WTC11 (cell line): Measurements from ENCODE around the gene TPBGL. TPM values are rescaled to one million over a fixed set of nuclear protein-coding genes. Genes with fewer than 3 reads are reported as not detected.

ENCODE experiments used
- ATF2 ChIP-seq: sonication (generic); formaldehyde crosslinking; IDR thresholded peaks from 2 replicates; pipeline ENCODE4 v1.8.1; 2022; ENCODE audit warnings: low read depth, missing genetic modification reagents, borderline replicate concordance
- CBFB ChIP-seq: sonication (generic); formaldehyde crosslinking; IDR thresholded peaks from 2 replicates; pipeline ENCODE4 v1.8.1; 2022; ENCODE audit warnings: mild to moderate bottlenecking, low read depth, missing genetic modification reagents
- CREB1 ChIP-seq: sonication (generic); formaldehyde crosslinking; IDR thresholded peaks from 2 replicates; pipeline ENCODE4 v1.8.0; 2023; ENCODE audit warnings: mild to moderate bottlenecking, missing genetic modification reagents
- E2F1 ChIP-seq: sonication (generic); formaldehyde crosslinking; IDR thresholded peaks from 2 replicates; pipeline ENCODE4 v1.8.0; 2022; ENCODE audit warnings: mild to moderate bottlenecking, missing genetic modification reagents
- HMGA2 ChIP-seq: fragments of 250-450 bp; sonication (Bioruptor Pico); IDR thresholded peaks from 2 replicates; pipeline ENCODE4 v1.4.0; 2021; ENCODE audit warnings: mild to moderate bottlenecking, moderate library complexity
- MYBL2 ChIP-seq: sonication (generic); formaldehyde crosslinking; IDR thresholded peaks from 2 replicates; pipeline ENCODE4 v1.8.1; 2023; ENCODE audit warnings: mild to moderate bottlenecking, moderate library complexity, missing genetic modification reagents
- NFE2L1 ChIP-seq: sonication (generic); formaldehyde crosslinking; IDR thresholded peaks from 2 replicates; pipeline ENCODE4 v1.8.1; 2023; ENCODE audit warnings: missing genetic modification reagents
- PREB ChIP-seq: sonication (generic); formaldehyde crosslinking; IDR thresholded peaks from 2 replicates; pipeline ENCODE4 v1.8.1; 2022; ENCODE audit warnings: mild to moderate bottlenecking, missing genetic modification reagents, moderate library complexity, borderline replicate concordance
- RORB ChIP-seq: fragments of 250-450 bp; sonication (Bioruptor Pico); IDR thresholded peaks from 2 replicates; pipeline ENCODE4 v1.9.0; 2021; ENCODE audit warnings: mild to moderate bottlenecking
- SMAD4 ChIP-seq: sonication (generic); formaldehyde crosslinking; IDR thresholded peaks from 2 replicates; pipeline ENCODE4 v1.8.0; 2022; ENCODE audit warnings: mild to moderate bottlenecking, missing genetic modification reagents
- SP1 ChIP-seq: sonication (generic); formaldehyde crosslinking; conservative IDR thresholded peaks from 2 replicates; pipeline ENCODE4 v1.8.1; 2022; ENCODE audit warnings: missing genetic modification reagents
- TEAD1 ChIP-seq: sonication (generic); formaldehyde crosslinking; IDR thresholded peaks from 2 replicates; pipeline ENCODE4 v1.8.0; 2022; ENCODE audit warnings: mild to moderate bottlenecking, missing genetic modification reagents
- ZNF219 ChIP-seq: sonication (generic); formaldehyde crosslinking; IDR thresholded peaks from 2 replicates; pipeline ENCODE4 v1.8.0; 2023; ENCODE audit warnings: missing genetic modification reagents, mild to moderate bottlenecking, borderline replicate concordance
- ZNF263 ChIP-seq: sonication (generic); formaldehyde crosslinking; IDR thresholded peaks from 2 replicates; pipeline ENCODE4 v1.8.1; 2022; ENCODE audit warnings: low read depth, mild to moderate bottlenecking, moderate library complexity, missing genetic modification reagents
- ZNF423 ChIP-seq: fragments of 250-450 bp; sonication (Bioruptor Pico); IDR thresholded peaks from 2 replicates; pipeline ENCODE4 v2.1.2; 2022; ENCODE audit warnings: mild to moderate bottlenecking, moderate library complexity
- total RNA-seq: library from RNA; stranded (reverse); gene quantifications from 3 replicates; pipeline ENCODE4 v1.2.3, GENCODE V29; 2021
- TF ChIP-seq, protein P1 (sequence below): sonication (generic); formaldehyde crosslinking; conservative IDR thresholded peaks from 2 replicates; pipeline ENCODE4 v1.8.1; 2023; ENCODE audit warnings: mild to moderate bottlenecking, low read depth, missing genetic modification reagents, moderate library complexity
- TF ChIP-seq, protein P2 (sequence below): sonication (generic); formaldehyde crosslinking; IDR thresholded peaks from 2 replicates; pipeline ENCODE4 v1.8.1; 2023; ENCODE audit warnings: mild to moderate bottlenecking, missing genetic modification reagents
- TF ChIP-seq, protein P3 (sequence below): sonication (generic); formaldehyde crosslinking; IDR thresholded peaks from 2 replicates; pipeline ENCODE4 v1.8.0; 2023; ENCODE audit warnings: missing genetic modification reagents, mild to moderate bottlenecking, borderline replicate concordance
- TF ChIP-seq, protein P4 (sequence below): sonication (generic); formaldehyde crosslinking; IDR thresholded peaks from 2 replicates; pipeline ENCODE4 v1.8.0; 2023; ENCODE audit warnings: mild to moderate bottlenecking, missing genetic modification reagents
- TF ChIP-seq, protein P5 (sequence below): fragments of 250-450 bp; sonication (Bioruptor Pico); IDR thresholded peaks from 2 replicates; pipeline ENCODE4 v1.9.0; 2021; ENCODE audit warnings: mild to moderate bottlenecking
- TF ChIP-seq, protein P6 (sequence below): sonication (generic); formaldehyde crosslinking; IDR thresholded peaks from 2 replicates; pipeline ENCODE4 v1.8.0; 2022; ENCODE audit warnings: mild to moderate bottlenecking, missing genetic modification reagents

TPBGL gene
- total RNA-seq, 1 experiment from 2014 or later: 0.37 TPM

- TF ChIP-seq SP1 (0 out of 2 replicates have a peak, but pooled peaks have one; percentile 43), SMAD4 (CRISPR knock-in tag) (peak; percentile 89), RORB (CRISPR knock-in tag) (no peak), ATF2 (no peak; the same call in 1 of the 2 replicates), NFE2L1 (peak; percentile 40; the same call in 1 of the 2 replicates), MYBL2 (CRISPR knock-in tag) (no peak), E2F1 (peak; percentile 78; the same call in 1 of the 2 replicates), HMGA2 (CRISPR knock-in tag) (no peak), ZNF423 (CRISPR knock-in tag) (no peak), CREB1 (0 out of 2 replicates have a peak, but pooled peaks have one; percentile 72), ZNF219 (CRISPR knock-in tag) (0 out of 2 replicates have a peak, but pooled peaks have one; percentile 58), PREB (CRISPR knock-in tag) (0 out of 2 replicates have a peak, but pooled peaks have one; percentile 84), CBFB (CRISPR knock-in tag) (0 out of 2 replicates have a peak, but pooled peaks have one; percentile 60), TEAD1 (peak; percentile 95), ZNF263 (no peak)
- TF ChIP-seq, protein P1, sequence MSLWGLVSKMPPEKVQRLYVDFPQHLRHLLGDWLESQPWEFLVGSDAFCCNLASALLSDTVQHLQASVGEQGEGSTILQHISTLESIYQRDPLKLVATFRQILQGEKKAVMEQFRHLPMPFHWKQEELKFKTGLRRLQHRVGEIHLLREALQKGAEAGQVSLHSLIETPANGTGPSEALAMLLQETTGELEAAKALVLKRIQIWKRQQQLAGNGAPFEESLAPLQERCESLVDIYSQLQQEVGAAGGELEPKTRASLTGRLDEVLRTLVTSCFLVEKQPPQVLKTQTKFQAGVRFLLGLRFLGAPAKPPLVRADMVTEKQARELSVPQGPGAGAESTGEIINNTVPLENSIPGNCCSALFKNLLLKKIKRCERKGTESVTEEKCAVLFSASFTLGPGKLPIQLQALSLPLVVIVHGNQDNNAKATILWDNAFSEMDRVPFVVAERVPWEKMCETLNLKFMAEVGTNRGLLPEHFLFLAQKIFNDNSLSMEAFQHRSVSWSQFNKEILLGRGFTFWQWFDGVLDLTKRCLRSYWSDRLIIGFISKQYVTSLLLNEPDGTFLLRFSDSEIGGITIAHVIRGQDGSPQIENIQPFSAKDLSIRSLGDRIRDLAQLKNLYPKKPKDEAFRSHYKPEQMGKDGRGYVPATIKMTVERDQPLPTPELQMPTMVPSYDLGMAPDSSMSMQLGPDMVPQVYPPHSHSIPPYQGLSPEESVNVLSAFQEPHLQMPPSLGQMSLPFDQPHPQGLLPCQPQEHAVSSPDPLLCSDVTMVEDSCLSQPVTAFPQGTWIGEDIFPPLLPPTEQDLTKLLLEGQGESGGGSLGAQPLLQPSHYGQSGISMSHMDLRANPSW (CRISPR knock-in tag): no peak
- TF ChIP-seq, protein P2, sequence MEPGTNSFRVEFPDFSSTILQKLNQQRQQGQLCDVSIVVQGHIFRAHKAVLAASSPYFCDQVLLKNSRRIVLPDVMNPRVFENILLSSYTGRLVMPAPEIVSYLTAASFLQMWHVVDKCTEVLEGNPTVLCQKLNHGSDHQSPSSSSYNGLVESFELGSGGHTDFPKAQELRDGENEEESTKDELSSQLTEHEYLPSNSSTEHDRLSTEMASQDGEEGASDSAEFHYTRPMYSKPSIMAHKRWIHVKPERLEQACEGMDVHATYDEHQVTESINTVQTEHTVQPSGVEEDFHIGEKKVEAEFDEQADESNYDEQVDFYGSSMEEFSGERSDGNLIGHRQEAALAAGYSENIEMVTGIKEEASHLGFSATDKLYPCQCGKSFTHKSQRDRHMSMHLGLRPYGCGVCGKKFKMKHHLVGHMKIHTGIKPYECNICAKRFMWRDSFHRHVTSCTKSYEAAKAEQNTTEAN: peak; percentile 61; the same call in 1 of the 2 replicates
- TF ChIP-seq, protein P3, sequence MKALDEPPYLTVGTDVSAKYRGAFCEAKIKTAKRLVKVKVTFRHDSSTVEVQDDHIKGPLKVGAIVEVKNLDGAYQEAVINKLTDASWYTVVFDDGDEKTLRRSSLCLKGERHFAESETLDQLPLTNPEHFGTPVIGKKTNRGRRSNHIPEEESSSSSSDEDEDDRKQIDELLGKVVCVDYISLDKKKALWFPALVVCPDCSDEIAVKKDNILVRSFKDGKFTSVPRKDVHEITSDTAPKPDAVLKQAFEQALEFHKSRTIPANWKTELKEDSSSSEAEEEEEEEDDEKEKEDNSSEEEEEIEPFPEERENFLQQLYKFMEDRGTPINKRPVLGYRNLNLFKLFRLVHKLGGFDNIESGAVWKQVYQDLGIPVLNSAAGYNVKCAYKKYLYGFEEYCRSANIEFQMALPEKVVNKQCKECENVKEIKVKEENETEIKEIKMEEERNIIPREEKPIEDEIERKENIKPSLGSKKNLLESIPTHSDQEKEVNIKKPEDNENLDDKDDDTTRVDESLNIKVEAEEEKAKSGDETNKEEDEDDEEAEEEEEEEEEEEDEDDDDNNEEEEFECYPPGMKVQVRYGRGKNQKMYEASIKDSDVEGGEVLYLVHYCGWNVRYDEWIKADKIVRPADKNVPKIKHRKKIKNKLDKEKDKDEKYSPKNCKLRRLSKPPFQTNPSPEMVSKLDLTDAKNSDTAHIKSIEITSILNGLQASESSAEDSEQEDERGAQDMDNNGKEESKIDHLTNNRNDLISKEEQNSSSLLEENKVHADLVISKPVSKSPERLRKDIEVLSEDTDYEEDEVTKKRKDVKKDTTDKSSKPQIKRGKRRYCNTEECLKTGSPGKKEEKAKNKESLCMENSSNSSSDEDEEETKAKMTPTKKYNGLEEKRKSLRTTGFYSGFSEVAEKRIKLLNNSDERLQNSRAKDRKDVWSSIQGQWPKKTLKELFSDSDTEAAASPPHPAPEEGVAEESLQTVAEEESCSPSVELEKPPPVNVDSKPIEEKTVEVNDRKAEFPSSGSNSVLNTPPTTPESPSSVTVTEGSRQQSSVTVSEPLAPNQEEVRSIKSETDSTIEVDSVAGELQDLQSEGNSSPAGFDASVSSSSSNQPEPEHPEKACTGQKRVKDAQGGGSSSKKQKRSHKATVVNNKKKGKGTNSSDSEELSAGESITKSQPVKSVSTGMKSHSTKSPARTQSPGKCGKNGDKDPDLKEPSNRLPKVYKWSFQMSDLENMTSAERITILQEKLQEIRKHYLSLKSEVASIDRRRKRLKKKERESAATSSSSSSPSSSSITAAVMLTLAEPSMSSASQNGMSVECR (CRISPR knock-in tag): peak; percentile 96
- TF ChIP-seq, protein P4, sequence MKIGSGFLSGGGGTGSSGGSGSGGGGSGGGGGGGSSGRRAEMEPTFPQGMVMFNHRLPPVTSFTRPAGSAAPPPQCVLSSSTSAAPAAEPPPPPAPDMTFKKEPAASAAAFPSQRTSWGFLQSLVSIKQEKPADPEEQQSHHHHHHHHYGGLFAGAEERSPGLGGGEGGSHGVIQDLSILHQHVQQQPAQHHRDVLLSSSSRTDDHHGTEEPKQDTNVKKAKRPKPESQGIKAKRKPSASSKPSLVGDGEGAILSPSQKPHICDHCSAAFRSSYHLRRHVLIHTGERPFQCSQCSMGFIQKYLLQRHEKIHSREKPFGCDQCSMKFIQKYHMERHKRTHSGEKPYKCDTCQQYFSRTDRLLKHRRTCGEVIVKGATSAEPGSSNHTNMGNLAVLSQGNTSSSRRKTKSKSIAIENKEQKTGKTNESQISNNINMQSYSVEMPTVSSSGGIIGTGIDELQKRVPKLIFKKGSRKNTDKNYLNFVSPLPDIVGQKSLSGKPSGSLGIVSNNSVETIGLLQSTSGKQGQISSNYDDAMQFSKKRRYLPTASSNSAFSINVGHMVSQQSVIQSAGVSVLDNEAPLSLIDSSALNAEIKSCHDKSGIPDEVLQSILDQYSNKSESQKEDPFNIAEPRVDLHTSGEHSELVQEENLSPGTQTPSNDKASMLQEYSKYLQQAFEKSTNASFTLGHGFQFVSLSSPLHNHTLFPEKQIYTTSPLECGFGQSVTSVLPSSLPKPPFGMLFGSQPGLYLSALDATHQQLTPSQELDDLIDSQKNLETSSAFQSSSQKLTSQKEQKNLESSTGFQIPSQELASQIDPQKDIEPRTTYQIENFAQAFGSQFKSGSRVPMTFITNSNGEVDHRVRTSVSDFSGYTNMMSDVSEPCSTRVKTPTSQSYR (CRISPR knock-in tag): peak; percentile 85; the same call in 1 of the 2 replicates
- TF ChIP-seq, protein P5, sequence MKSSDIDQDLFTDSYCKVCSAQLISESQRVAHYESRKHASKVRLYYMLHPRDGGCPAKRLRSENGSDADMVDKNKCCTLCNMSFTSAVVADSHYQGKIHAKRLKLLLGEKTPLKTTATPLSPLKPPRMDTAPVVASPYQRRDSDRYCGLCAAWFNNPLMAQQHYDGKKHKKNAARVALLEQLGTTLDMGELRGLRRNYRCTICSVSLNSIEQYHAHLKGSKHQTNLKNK (CRISPR knock-in tag): no peak
- TF ChIP-seq, protein P6, sequence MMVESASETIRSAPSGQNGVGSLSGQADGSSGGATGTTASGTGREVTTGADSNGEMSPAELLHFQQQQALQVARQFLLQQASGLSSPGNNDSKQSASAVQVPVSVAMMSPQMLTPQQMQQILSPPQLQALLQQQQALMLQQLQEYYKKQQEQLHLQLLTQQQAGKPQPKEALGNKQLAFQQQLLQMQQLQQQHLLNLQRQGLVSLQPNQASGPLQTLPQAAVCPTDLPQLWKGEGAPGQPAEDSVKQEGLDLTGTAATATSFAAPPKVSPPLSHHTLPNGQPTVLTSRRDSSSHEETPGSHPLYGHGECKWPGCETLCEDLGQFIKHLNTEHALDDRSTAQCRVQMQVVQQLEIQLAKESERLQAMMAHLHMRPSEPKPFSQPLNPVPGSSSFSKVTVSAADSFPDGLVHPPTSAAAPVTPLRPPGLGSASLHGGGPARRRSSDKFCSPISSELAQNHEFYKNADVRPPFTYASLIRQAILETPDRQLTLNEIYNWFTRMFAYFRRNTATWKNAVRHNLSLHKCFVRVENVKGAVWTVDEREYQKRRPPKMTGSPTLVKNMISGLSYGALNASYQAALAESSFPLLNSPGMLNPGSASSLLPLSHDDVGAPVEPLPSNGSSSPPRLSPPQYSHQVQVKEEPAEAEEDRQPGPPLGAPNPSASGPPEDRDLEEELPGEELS: peak; percentile 89
Measured at GRCh38 chr11:75214411-75214821, 26.2 kb upstream of the TPBGL start (continued).
